ENCODE data around the gene PIGT. TPM values are rescaled to one million over a fixed set of nuclear protein-coding genes. Genes with fewer than 3 reads are reported as not detected.
"Not testable (repeated sequence)": the region's sequence is repeated elsewhere in the genome, so short reads cannot be mapped to it uniquely, and the experiment has no call there.

Gene PIGT
- total RNA-seq, 1 donor from 2014 or later: 66.3 TPM

DNA sequence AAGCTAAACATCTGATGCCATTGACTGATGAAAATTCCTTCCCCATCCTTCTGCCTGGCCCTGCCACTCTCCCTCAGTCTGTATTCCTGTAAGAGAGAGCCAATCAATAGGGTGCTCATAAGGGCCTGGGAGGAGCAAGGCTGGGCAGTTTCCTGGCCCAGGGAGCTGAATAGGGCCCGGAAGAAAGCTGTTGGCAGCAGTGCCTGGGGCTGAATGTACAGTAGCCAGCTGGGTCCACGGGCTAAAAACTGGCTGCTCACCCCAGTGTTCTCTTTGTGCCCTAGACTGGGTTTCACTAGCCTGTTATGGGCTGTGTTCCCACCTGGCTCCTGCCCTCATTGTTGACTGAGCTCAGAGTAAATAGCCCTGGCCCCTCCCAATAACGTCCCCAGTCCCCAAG, 51.9 kb downstream of the PIGT start:
- no peak for DNase-seq
- peaks cover 20% of the 10 kb centered on the region for H3K4me1 ChIP-seq
- H3K36me3 ChIP-seq: no peaks in the 10 kb centered on the region
- no peak overlapping the region for H3K4me3 ChIP-seq
- TF ChIP-seq, protein P1, sequence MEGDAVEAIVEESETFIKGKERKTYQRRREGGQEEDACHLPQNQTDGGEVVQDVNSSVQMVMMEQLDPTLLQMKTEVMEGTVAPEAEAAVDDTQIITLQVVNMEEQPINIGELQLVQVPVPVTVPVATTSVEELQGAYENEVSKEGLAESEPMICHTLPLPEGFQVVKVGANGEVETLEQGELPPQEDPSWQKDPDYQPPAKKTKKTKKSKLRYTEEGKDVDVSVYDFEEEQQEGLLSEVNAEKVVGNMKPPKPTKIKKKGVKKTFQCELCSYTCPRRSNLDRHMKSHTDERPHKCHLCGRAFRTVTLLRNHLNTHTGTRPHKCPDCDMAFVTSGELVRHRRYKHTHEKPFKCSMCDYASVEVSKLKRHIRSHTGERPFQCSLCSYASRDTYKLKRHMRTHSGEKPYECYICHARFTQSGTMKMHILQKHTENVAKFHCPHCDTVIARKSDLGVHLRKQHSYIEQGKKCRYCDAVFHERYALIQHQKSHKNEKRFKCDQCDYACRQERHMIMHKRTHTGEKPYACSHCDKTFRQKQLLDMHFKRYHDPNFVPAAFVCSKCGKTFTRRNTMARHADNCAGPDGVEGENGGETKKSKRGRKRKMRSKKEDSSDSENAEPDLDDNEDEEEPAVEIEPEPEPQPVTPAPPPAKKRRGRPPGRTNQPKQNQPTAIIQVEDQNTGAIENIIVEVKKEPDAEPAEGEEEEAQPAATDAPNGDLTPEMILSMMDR (IDR thresholded peaks at IDR 0.05): no peak
- ATAC-seq: peak; percentile 18
- no peak overlapping the region for H3K27ac ChIP-seq
- H3K27me3 ChIP-seq: peaks cover 28% of the 10 kb centered on the region
- intact Hi-C loops (cut with DNase I): no loop called here
- H3K9me3 ChIP-seq: no peaks in the 10 kb centered on the region

DNA sequence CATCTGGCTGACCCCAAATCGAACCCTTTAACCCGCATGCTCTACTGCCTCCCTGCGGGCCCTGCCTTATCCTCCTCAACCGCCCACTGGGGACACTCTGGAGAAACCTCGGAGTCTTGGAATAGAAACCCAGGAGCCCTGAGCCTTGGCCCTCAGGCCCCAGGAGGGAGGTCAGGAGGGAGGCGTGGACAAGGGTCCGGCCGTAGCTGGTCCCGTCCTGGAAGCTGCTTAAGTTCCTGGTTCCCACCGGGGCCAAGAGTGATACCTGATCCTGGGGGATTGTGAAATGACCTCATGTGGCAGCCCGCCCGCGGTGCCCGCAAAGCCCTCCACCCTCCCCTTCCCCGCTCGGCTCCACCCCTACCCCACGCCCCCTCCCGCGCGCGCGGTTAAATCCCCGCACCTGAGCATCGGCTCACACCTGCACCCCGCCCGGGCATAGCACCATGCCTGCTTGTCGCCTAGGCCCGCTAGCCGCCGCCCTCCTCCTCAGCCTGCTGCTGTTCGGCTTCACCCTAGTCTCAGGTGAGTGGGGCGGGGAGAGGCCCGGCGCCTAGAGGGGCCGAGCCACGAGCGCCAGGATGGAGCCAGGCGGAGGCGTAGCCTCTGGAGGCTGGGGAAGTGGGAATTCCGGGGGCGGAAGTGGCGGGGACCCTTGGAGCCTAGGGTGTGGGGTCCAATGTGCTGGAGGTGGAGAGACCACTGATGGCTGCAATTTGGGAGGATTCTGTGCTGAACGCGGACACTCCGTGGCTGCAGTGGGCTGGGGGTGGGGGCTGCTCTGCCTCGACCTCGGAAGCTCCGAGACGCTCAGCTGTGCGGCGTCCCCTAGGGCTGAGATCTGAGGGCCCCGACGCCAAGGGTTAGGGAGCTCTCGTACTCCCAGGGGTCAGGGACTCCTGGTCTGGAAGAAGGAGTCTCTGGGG, 53.7 kb downstream of the PIGT start, which contains the start of gene WFDC2:
TSS of gene WFDC2 (plus strand) at position 418 of the 926 bp plus-strand sequence. CDS start at position 447, 29 bp downstream.
- peak within 1 kb of the TSS; percentile 74 for H3K27ac ChIP-seq
- ATAC-seq: peak; percentile 74
- H3K27me3 ChIP-seq: peaks cover 28% of the 10 kb centered on the region
- H3K36me3 ChIP-seq: no peaks in the 10 kb centered on the region
- DNase-seq: peak; percentile 90
- TF ChIP-seq, protein P1 (IDR thresholded peaks at IDR 0.05): no peak
- intact Hi-C loops (cut with DNase I): no loop called here
- H3K9me3 ChIP-seq: no peaks in the 10 kb centered on the region
- H3K4me3 ChIP-seq: peak within 1 kb of the TSS; percentile 46
- H3K4me1 ChIP-seq: peaks cover 20% of the 10 kb centered on the region

DNA sequence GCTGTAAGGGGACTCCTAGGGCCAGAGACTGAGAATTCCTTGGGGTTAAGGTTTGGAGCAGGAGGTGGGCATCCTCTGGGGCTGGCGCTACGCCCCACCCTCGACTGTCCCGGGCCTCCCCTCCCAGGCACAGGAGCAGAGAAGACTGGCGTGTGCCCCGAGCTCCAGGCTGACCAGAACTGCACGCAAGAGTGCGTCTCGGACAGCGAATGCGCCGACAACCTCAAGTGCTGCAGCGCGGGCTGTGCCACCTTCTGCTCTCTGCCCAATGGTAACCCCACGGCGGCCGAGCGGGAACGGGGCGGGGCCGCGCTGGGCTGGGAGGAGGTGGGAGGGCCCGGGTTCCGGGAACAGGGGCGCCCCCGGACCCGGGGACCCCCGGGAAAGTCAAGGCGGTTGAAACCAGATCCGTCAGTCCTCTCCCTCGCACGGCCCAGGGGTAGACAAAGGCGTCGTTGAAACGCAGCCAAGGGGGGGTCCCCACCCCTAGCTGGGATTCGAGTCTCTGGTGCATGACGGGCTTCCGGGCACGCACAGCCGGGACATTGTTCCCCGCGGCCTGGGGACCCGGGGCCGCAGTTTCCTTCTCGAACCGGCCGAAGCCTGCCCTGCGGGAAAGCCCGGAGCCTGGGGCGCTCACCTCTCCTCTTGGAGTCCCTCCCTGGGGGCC, 54.5 kb downstream of the PIGT start:
- intact Hi-C loops (cut with DNase I): no loop called here
- peaks cover 20% of the 10 kb centered on the region for H3K4me1 ChIP-seq
- DNase-seq: peak; percentile 90
- H3K36me3 ChIP-seq: no peaks in the 10 kb centered on the region
- peak overlapping the region; percentile 74 for H3K27ac ChIP-seq
- H3K4me3 ChIP-seq: peak overlapping the region; percentile 46
- peaks cover 28% of the 10 kb centered on the region for H3K27me3 ChIP-seq
- TF ChIP-seq, protein P1 (IDR thresholded peaks at IDR 0.05): no peak
- ATAC-seq: peak; percentile 91
- no peaks in the 10 kb centered on the region for H3K9me3 ChIP-seq

DNA sequence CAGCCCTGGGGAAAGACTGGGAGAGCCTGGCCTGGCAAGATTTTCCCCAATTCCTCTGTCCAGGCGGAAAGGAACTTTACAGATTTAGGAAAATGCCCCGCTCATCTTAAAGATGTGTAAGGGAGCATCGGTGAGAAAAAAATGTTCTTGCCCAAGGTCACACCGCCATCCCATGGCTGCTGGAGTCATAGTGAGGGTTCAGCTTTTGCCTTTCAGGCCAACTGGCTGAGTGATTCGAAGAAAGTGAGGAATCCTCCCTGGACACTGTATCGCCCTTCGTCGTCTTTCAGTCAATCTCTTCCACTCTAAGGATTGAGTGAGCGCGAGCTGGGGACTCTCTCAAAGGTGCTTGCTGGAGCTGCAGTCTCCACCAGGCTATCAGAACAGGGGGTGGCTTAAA, 55.0 kb downstream of the PIGT start:
- Histone ChIP-seq H3K27ac (peak overlapping the region; percentile 74), H3K4me1 (peaks cover 20% of the 10 kb centered on the region), H3K27me3 (peaks cover 28% of the 10 kb centered on the region), H3K9me3 (no peaks in the 10 kb centered on the region), H3K36me3 (no peaks in the 10 kb centered on the region), H3K4me3 (peak overlapping the region; percentile 46)
- DNase-seq: no peak
- intact Hi-C loops (cut with DNase I): no loop called here
- TF ChIP-seq, protein P1 (IDR thresholded peaks at IDR 0.05): no peak
- ATAC-seq: no peak

DNA sequence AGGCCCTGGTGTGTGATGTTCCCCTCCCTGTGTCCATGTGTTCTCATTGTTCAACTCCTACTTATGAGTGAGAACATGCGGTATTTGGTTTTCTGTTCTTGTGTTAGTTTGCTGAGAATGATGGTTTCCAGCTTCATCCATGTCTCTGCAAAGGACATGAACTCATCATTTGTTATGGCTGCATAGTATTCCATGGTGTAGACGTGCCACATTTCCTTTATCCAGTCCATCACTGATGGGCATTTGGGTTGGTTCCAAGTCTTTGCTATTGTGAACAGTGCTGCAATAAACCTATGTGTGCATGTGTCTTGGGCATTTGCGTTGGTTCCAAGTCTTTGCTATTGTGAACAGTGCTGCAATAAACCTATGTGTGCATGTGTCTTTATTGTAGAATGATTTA, 56.3 kb downstream of the PIGT start:
- peaks cover 20% of the 10 kb centered on the region for H3K4me1 ChIP-seq
- ATAC-seq; H3K27ac ChIP-seq; H3K4me3 ChIP-seq; H3K9me3 ChIP-seq; intact Hi-C loops (cut with DNase I); DNase-seq; H3K36me3 ChIP-seq: not testable (repeated sequence)
- H3K27me3 ChIP-seq: peaks cover 28% of the 10 kb centered on the region

Small RNAs within 50 kb of the gene (microRNA-seq; reads per million reads assigned to microRNA genes)
- not detected for gene MIR6812 (ENCODE audit: borderline microRNAs expressed)

Other genes starting within 250 kb of the PIGT start
- 4.1 TPM for gene PI3, start 241.2 kb upstream of the PIGT start, total RNA-seq
- not detected for gene SEMG1, start 209.1 kb upstream of the PIGT start, total RNA-seq
- not detected for gene SEMG2, start 194.8 kb upstream of the PIGT start, total RNA-seq
- 966 TPM for gene SLPI, start 161.6 kb upstream of the PIGT start, total RNA-seq
- not detected for gene RBPJL, start 109.3 kb upstream of the PIGT start, total RNA-seq
- 0.29 TPM for gene MATN4, start 107.8 kb upstream of the PIGT start, total RNA-seq
- 345 TPM for gene SDC4, start 67.7 kb upstream of the PIGT start, total RNA-seq
- 46.5 TPM for gene SYS1, start 53.0 kb upstream of the PIGT start, total RNA-seq
- gene TP53TG5, start 37.8 kb upstream of the PIGT start, total RNA-seq: not detected
- gene DBNDD2, start 7.9 kb upstream of the PIGT start, total RNA-seq: 66.2 TPM
- gene WFDC2, start 53.6 kb downstream of the PIGT start, total RNA-seq: 113 TPM
- not detected for gene SPINT3, start 99.5 kb downstream of the PIGT start, total RNA-seq
- not detected for gene WFDC6, start 123.3 kb downstream of the PIGT start, total RNA-seq
- not detected for gene EPPIN, start 131.3 kb downstream of the PIGT start, total RNA-seq
- not detected for gene WFDC8, start 163.1 kb downstream of the PIGT start, total RNA-seq
- not detected for gene WFDC10A, start 213.6 kb downstream of the PIGT start, total RNA-seq
- not detected for gene WFDC9, start 215.1 kb downstream of the PIGT start, total RNA-seq